Measurements from ENCODE around the gene HS1BP3. TPM values are rescaled to one million over a fixed set of nuclear protein-coding genes. Genes with fewer than 3 reads are reported as not detected.

HS1BP3 gene
- total and polyA plus RNA-seq, 2 of the 4 experiments (the other 2 are of a cell fraction): 9.0 to 14.8 TPM

DNA sequence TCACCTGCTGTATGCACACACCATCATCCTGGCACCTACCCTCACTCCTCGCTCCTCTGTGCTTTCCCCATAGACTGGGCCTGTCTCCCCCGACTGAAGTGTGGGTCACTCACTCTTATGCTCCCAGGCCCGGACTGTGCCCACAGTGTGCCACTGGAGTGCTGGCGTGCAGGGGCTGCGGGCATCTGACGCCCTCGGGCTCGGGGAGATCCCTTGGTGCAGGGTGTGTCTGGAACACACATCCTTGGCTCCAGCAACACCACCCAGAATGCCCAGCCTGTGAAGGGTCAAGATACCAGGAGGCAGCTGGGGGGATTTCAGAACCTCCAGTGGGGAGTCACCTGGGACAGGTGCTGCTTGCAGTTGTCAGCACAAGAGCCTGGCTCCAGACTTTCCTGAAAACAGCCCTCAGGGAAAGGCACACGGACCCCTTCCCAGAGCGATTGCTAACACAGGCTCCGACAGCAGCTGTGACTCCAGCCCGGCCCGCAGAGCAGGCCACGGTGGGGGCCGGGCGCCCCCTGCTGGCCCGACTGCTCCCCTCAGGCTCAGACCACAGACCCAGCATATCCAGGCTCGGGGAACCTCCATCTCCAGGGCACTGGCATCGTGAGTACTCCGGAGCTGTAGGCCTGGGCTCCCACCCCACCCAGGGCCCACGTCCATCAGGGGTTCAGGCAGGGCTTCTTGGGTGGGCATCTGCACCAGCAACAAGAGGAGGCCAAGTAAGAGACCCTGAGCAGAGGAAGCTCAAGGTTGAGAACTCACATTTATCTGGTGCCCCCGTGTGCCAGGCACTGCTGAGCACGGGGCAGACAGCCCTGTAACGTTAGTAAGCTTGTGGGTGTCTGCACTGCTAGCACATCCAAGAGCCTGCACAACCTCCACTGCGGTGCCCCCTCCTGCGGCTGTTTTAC is 8.6 kb downstream of the HS1BP3 start (continued):
- TF ChIP-seq, protein P1, sequence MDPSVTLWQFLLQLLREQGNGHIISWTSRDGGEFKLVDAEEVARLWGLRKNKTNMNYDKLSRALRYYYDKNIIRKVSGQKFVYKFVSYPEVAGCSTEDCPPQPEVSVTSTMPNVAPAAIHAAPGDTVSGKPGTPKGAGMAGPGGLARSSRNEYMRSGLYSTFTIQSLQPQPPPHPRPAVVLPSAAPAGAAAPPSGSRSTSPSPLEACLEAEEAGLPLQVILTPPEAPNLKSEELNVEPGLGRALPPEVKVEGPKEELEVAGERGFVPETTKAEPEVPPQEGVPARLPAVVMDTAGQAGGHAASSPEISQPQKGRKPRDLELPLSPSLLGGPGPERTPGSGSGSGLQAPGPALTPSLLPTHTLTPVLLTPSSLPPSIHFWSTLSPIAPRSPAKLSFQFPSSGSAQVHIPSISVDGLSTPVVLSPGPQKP (IDR thresholded peaks at IDR 0.05; ENCODE audit: borderline replicate concordance, low read depth, low read length): no peak
